Esophagus squamous epithelium (tissue), 5 donors: ENCODE data around the gene SOHLH2. TPM values are rescaled to one million over a fixed set of nuclear protein-coding genes. Genes with fewer than 3 reads are reported as not detected.

ENCODE experiments used
- DNase-seq: peaks from one replicate; lab custom pipeline; 2025; lab: John Stamatoyannopoulos, UW
- H3K27ac ChIP-seq, 4 donors: fragments of 200-600 bp; sonication (generic); one replicate each; pipeline ENCODE4 v1.5.1; 2016 to 2019; ENCODE audit warnings: mild to moderate bottlenecking in 1 of 4
- H3K27me3 ChIP-seq, 4 donors: fragments of 200-600 bp; sonication (generic); 1 replicate in 3 of 4; 2 replicates in 1 of 4; pipeline versions ENCODE4 v1.5.1 to v1.6.0; 2017 to 2021; ENCODE audit warnings: antibody characterized with exemption in 1 of 4
- H3K36me3 ChIP-seq, 3 donors: fragments of 200-600 bp; sonication (generic); one replicate each; pipeline ENCODE4 v1.5.1; 2016 to 2019
- H3K4me1 ChIP-seq, 3 donors: fragments of 200-600 bp; sonication (generic); one replicate each; pipeline ENCODE4 v1.5.1; 2017 to 2019
- H3K4me3 ChIP-seq, 4 donors: fragments of 200-600 bp; sonication (generic); 1 replicate in 3 of 4; 2 replicates in 1 of 4; pipeline ENCODE4 v1.5.1; 2016 to 2019; ENCODE audit warnings: mild to moderate bottlenecking in 2 of 4, moderate library complexity in 1 of 4
- H3K9me3 ChIP-seq, 3 donors: fragments of 200-600 bp; sonication (generic); one replicate each; pipeline ENCODE4 v1.5.1; 2016 to 2019
- POLR2A ChIP-seq, 4 donors: fragments of 450-650 bp; IDR thresholded peaks; one replicate each; pipeline ENCODE4 v1.6.1; 2017; ENCODE audit warnings: antibody characterized with exemption in 4 of 4, mild to moderate bottlenecking in 4 of 4, moderate library complexity in 3 of 4
- WGBS, 2 donors: methylation state at CpG; one replicate each; pipeline ENCODE4 v1.1.5; 2018; 5-methylcytosine and 5-hydroxymethylcytosine counted together
- intact Hi-C: fragments of 100-400 bp; cut with DNase I; formaldehyde crosslinking; loops from one replicate; pipeline ENCODE4 v1.15.0; 2022
- total RNA-seq, 4 donors: library from RNA; depleted of rRNA; stranded (reverse); fragments of >200 nt; gene quantifications; one replicate each; pipeline ENCODE4 v1.1.0, GENCODE V29; 2016
- TF ChIP-seq, protein P1 (sequence below), 6 experiments: fragments of 450-650 bp in 4 of 6; fragments of 200-600 bp in 2 of 6; sonication (generic) in 2 of 6; IDR thresholded peaks; one replicate each; pipeline ENCODE4 v1.5.1; 2016 to 2019; ENCODE audit warnings: antibody characterized with exemption in 6 of 6, mild to moderate bottlenecking in 4 of 6, moderate library complexity in 4 of 6
- donor health status: DM: yes; HTN: yes; CAD: no.

SOHLH2 gene
- total RNA-seq, 4 donors from 2014 or later, result not detected

GRCh38 chr13:36211567-36211966 is 2.8 kb downstream of the SOHLH2 start:
- no peak for TF ChIP-seq POLR2A (IDR thresholded peaks at IDR 0.05)
- TF ChIP-seq, protein P1, sequence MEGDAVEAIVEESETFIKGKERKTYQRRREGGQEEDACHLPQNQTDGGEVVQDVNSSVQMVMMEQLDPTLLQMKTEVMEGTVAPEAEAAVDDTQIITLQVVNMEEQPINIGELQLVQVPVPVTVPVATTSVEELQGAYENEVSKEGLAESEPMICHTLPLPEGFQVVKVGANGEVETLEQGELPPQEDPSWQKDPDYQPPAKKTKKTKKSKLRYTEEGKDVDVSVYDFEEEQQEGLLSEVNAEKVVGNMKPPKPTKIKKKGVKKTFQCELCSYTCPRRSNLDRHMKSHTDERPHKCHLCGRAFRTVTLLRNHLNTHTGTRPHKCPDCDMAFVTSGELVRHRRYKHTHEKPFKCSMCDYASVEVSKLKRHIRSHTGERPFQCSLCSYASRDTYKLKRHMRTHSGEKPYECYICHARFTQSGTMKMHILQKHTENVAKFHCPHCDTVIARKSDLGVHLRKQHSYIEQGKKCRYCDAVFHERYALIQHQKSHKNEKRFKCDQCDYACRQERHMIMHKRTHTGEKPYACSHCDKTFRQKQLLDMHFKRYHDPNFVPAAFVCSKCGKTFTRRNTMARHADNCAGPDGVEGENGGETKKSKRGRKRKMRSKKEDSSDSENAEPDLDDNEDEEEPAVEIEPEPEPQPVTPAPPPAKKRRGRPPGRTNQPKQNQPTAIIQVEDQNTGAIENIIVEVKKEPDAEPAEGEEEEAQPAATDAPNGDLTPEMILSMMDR (IDR thresholded peaks at IDR 0.05), result no peak
- Histone ChIP-seq H3K4me1 (no peaks in the 10 kb centered on the region), H3K27me3 (peaks cover 0 to 4% (median 0%) of the 10 kb centered on the region in 4 donors), H3K4me3 (no peak overlapping the region), H3K36me3 (no peaks in the 10 kb centered on the region), H3K27ac (no peak overlapping the region), H3K9me3 (peaks cover 0 to 3% (median 0%) of the 10 kb centered on the region in 3 donors)
- 57 to 71% methylated on average over 4 of the region's 4 CpGs for WGBS, 2 donors
- intact Hi-C loops, result no loop called here
- no peak for DNase-seq

DNA sequence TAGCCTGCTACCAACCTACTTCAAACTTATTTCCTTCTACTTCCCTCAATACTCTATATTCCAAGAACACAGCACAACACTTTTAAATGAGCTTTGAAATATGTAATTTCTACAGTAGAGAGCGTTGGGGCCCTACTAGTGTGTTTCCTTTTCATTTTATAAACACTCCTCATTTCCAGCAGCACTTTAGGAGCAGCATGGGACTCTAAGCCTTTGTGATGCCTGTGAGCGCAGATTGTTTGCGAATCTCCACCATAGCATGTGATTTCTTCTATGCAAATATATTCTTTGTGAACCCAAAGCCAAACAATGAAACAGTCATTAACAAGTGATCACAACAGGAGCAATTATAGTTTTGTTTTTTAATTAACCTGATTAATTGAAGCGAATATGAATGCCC is 3.6 kb downstream of the SOHLH2 start:
- Histone ChIP-seq H3K4me1 (no peaks in the 10 kb centered on the region), H3K4me3 (no peak overlapping the region), H3K36me3 (no peaks in the 10 kb centered on the region), H3K9me3 (peaks cover 0 to 3% (median 0%) of the 10 kb centered on the region in 3 donors), H3K27me3 (peaks cover 0 to 4% (median 0%) of the 10 kb centered on the region in 4 donors), H3K27ac (no peak overlapping the region)
- TF ChIP-seq, protein P1 (IDR thresholded peaks at IDR 0.05), result no peak
- TF ChIP-seq POLR2A (IDR thresholded peaks at IDR 0.05), result no peak
- intact Hi-C loops, result no loop called here
- WGBS, 2 donors, result 80 to 82% methylated on average over 4 of the region's 4 CpGs
- DNase-seq, result no peak

DNA sequence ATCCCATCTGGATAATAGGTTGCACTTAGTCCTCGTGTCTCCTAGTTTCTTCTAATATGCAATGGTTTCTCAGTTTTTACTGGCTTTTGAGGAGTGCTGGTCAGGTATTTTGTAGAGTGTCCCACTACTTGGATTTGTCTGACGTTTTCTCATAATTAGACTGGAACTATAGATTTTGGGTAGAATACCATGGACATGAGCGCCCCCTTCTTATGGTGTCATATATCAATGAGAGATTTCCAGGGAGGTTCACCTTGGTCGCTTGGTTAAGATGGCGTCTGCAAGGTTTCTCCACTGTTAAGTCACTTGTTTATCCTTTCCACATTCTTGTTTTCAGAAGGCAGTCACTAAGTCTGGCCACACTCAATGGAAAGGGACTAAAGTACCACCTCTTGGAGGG is 6.7 kb downstream of the SOHLH2 start:
- intact Hi-C loops, result no loop called here
- 74 to 85% methylated on average over 5 of the region's 5 CpGs for WGBS, 2 donors
- no peak for DNase-seq
- H3K27me3 ChIP-seq, result no peaks in the 10 kb centered on the region
- H3K36me3 ChIP-seq, result no peaks in the 10 kb centered on the region
- H3K4me3 ChIP-seq, result no peak overlapping the region
- H3K4me1 ChIP-seq, result no peaks in the 10 kb centered on the region
- no peaks in the 10 kb centered on the region for H3K9me3 ChIP-seq
- TF ChIP-seq POLR2A (IDR thresholded peaks at IDR 0.05), result no peak
- TF ChIP-seq, protein P1 (IDR thresholded peaks at IDR 0.05), result no peak
- H3K27ac ChIP-seq, result no peak overlapping the region

DNA sequence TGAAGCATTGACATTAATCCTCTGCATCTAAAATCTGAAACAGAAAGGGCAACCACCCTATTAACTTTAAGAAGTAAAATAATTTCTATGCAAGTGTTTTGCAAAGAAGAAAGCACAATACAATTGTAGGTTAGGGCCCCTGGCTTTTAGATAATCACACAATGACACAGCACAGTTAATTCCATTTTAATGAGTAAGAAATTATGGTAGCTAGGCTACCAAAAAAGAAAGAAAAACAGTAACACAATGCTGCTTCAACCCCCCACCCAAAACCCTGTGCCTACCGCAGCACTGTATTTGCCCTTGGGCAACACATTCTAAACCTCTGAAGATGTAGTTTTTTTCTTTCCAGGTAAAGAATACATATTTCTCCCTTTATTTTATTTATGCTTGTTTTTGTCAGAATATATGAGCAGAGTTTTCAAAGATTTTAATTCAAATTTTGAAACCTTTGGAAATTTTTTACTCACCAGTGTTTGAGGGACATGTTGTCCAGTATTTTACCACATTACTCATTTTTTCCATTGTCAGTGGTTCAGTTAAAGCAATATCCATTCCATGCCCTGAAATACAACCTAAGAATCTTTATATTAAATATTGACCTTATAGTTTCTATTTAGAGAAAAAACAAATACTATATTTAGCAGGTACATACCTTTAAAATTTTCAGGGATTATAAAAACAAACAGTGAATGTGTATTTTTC is 21.1 kb downstream of the SOHLH2 start:
- DNase-seq, result no peak

DNA sequence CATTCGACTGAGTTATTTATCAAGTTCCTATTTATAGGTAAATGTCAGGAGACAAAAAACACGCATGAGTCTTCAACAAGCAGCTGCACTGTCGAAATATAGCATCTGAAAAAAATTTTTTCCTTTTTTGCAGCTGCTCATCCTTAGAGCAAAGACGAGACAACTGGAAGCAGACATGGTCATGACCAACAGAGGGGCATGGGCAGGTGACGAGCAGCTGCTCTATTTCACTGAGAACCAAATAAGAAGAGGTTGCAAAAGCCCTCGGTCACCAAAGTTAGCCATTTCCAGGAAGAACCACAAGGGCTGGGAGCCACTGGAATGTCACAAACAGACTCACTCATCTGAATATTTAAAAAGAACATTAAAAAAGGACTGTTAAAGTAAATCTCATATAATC is 22.2 kb downstream of the SOHLH2 start:
- 64 to 70% methylated on average over 6 of the region's 6 CpGs for WGBS, 2 donors
- H3K27ac ChIP-seq, result no peak overlapping the region
- no peaks in the 10 kb centered on the region for H3K36me3 ChIP-seq
- intact Hi-C loops, result no loop called here
- H3K4me1 ChIP-seq, result no peaks in the 10 kb centered on the region
- no peak for DNase-seq
- H3K27me3 ChIP-seq, result no peaks in the 10 kb centered on the region
- TF ChIP-seq, protein P1 (IDR thresholded peaks at IDR 0.05), result no peak
- TF ChIP-seq POLR2A (IDR thresholded peaks at IDR 0.05), result no peak
- no peak overlapping the region for H3K4me3 ChIP-seq
- no peaks in the 10 kb centered on the region for H3K9me3 ChIP-seq

More for the DNA sequence above, 21.1 kb downstream of the SOHLH2 start:
- TF ChIP-seq POLR2A (IDR thresholded peaks at IDR 0.05), result no peak
- TF ChIP-seq, protein P1 (IDR thresholded peaks at IDR 0.05), result no peak
- Histone ChIP-seq H3K27me3 (no peaks in the 10 kb centered on the region), H3K9me3 (no peaks in the 10 kb centered on the region), H3K27ac (no peak overlapping the region), H3K4me3 (no peak overlapping the region), H3K4me1 (no peaks in the 10 kb centered on the region), H3K36me3 (no peaks in the 10 kb centered on the region)
- intact Hi-C loops, result no loop called here
- 34 to 41% methylated on average over 1 of the region's 1 CpG for WGBS, 2 donors
